Activated CD4-positive, alpha-beta T cell treated with anti-CD3 and anti-CD28 coated beads, Interleukin-2, amount 50 U/mL, for 4 hours (primary cell): ENCODE results near the gene SLC49A4.

ENCODE experiments used
- DNase-seq, 2 experiments: peaks; one replicate each; pipeline ENCODE4 v3.0.0-alpha.2; 2020

SLC49A4 gene

GRCh38 chr3:122787872-122788271, 7.0 kb upstream of the SLC49A4 start:
- DNase-seq, result no peak

DNA sequence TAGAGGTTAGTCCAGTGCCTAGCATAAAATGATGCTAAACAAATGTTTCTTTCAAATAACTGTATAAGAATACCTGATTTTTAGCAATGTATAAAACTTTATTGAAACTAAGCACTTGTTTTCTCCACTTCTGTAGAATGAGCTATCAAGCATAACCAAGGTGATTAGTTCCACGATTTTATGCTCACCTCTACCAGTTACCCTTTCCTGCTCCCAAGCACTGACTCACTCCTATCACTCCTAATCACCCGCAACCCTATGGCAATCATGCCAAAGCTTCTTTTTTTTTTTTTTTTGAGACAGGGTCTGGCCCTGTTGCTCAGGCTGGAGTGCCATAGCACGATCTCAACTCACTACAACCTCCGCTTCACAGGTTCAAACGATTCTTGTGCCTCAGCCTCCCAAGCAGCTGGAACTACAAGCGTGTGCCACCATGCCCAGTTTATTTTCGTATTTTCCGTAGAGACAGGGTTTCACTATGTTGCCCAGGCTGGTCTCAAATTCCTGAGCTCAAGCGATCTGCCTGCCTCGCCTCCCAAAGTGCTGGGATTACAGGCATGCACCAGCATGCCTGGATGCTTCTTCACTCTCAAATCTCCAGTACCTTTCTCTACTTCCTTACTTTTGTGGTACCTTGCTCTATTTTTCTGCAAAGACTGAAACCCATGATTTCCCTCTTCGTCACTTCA, 5.1 kb upstream of the SLC49A4 start:
- DNase-seq, result no peak

GRCh38 chr3:122793568-122794416, 1.1 kb upstream of the SLC49A4 start, which contains the start of gene HSPBAP1:
Gene HSPBAP1, minus strand, starts transcription at chr3:122793831. Its CDS starts 151 bp downstream, at chr3:122793680.
- DNase-seq, result peak; percentile 82 to 87

DNA sequence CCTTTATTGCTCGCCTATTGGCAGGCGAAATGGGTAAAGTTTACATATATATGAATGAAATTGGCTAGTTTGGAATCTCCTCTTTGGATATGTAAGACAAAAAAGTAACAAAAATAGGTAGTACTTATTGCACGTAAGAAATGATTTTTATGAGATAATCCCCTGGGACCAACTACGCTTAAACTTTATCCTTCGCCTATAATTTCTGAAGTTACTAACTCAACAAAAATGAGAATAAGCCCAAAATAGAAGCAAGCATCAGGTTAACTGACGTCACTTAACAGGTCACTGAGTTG, 438 bp upstream of the SLC49A4 start:
- DNase-seq, result no peak

DNA sequence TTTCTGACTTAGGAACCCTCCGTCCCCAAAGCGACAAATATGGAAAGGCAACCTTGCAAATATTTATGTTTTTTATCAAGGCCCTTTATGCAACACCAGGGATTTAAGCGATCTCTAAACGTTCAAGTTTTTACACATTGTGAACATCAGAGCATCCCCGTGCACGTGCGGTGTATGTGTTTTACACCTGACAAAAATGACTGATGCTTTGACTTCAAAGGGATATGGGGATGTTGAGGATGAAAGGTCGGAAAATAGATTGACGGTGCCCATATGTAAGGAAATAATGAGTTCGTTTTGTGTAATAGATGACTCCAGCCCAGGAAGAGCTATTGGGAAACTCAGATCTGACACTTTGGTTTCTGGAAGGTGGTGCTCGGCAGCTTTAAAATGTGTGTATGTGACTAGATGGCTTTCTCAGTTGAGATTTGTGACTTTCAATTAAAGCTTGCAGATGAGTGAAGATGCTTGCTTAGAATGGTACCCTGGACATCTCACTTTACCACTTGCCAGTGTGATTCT, 866 bp downstream of the SLC49A4 start:
- DNase-seq, result no peak

GRCh38 chr3:122797291-122797690, 2.4 kb downstream of the SLC49A4 start:
- DNase-seq, result no peak

GRCh38 chr3:122799322-122799721, 4.5 kb downstream of the SLC49A4 start:
- DNase-seq, result no peak

DNA sequence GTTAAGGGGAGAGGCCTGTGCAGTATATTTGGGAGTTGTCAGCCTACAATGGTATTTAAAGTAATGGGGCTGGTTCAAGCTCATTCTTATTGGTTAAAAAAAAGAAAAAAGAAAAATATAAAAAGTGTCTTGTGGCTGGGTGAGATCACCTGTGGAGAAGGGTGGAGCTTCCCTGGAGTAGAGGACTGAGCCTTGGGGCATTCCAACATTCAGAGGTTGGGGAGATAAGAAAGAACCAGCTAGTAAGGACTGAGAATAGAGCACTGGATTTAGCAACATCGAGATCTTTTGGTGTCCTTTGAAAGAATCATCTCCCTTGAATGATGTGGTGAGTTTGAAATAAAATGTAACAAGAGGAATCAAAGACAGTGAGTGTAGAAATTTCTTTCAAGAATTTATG, 5.2 kb downstream of the SLC49A4 start:
- no peak for DNase-seq

DNA sequence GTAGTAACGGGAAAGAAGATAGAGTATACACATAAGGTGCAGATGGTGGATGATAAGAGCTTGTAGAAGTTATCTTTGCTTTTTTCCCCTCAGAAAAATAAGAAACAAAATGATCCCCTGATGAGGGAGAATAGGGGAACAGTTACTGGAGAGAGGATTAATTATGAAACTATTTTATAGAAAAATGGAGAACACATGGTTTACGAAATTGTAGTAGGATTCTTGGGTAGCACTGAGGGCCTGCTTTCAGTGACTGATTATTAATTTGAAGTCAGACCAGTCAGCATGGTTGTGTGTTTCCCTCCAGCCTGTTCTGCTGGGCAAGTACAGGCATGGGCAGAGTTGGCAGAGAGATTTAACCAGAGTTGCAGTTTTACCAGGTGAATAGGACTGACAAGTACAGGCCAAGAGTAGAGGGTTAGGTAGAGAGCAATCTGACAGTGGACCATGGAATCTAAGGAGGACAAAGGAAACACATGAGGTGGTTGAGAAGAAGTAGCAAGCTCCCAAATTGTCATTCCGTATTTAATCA, 5.9 kb downstream of the SLC49A4 start:
- no peak for DNase-seq

- DNase-seq, result no peak
Observed at GRCh38 chr3:122802323-122802722, 7.5 kb downstream of the SLC49A4 start.

DNA sequence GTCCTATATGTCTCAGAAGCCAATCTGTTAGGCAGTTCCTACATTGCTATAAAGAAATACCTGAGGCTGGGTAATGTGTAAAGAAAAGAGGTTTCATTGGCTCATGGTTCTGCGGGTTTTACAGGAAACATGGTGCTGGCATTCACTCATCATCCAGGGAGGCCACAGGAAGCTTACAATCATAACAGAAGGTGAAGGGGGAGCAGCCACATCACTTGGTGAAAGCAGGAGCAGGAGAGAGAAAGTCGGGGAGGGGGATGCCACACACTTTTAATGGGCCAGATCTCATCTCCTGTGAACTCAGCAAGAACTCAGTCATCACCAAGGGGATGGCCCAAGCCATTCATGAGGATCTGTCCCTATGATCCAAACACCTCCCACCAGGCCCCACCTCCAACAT, 9.1 kb downstream of the SLC49A4 start:
- no peak for DNase-seq

- no peak for DNase-seq
Observed at GRCh38 chr3:122810734-122811133, 15.9 kb downstream of the SLC49A4 start.

DNA sequence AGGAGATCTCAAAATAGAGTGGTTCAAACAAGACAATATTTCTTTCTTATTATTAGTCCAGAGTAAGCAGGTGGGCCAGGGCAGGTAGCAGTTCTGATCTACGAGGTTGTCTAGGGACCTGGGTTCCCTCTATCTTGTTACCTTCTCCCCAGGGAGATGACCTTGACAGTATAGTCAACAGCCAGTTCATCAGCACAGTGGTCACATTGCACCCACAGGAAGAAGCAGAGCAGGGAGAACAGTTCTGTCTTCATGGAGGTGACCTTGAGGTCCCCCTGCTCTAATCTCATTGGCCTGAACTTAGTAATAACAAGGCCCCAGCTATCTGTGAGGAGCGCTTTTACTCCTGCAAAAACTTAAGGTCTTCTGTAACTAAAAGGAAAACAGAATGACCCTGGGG, 21.7 kb downstream of the SLC49A4 start:
- no peak for DNase-seq

DNA sequence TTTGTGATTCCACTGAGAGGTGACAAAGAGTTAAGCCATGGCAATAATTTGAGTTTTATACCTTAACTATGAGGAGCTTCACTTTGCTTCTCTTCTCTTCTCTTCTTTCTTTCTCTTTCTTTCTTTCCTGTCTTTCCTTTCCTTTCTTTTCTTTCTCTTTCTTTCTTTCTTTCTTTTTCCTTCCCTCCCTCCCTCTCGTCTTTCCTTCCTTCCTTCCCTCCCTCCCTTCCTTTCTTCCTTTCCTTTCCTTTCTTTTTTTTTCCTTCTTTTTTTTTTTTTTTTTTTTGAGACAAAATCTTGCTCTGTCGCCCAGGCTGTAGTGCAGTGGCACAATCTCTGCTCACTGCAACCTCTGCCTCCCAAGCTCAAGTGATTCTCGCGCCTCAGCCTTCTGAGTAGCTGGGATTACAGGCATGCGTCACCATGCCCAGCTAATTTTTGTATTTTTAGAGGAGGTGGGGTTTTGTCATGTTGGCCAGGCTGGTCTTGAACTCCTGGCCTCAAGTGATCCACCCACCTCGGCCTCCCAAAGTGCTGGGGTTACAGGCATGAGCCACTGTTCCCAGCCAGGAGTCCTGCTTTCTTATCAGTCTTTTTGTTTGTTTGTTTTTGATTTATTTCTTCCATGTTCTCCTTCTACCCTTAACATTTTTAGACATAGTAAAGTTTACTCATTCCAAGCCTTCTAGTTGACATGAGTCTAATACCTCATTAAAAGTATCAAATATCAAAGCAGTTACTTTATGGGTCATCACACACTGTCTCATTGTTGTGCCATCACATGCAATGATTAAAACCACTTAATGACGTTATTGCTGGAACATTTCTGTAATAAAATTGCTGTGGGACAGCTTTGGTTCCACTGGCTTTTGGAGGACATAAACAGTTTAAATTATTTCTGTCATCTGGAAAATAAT, 29.9 kb downstream of the SLC49A4 start:
- no peak for DNase-seq

DNA sequence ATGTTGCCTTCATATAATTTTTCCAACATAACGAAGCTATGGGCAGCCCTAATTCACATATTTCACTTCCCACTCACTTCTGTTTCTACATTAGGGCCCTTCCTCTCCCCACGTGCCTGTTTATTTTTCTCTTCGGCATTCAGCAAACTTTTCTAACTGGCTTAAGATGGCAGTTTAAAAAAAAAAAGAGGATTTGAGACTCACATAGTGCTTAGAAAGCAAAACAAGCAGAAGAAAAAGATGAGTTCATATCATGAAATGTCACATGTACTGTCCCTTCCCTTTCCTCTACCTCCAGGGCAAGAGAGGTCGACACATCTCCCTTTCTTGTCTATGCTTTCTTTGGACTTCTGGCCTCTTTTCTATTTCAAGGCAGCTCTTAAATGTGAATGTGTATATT, 30.6 kb downstream of the SLC49A4 start:
- DNase-seq, result no peak

DNA sequence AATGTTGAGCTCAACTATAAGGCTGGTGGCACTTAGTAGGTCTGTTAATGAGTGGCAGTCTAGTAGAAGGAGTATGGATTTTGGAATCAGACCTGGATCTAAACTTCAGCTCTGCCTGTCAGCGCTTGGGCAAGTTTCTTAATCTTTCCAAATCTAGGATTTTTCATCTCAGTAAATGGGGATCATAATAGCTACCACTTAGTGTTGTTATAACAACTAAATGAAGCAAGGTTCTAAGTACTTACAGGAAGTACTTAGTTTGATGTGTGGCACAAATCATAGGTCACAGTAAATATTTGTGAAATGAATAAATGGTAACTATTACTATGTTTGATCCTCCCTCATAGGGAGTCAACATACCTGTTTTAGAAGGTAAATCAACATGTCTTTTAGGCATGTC, 31.4 kb downstream of the SLC49A4 start:
- no peak for DNase-seq

DNA sequence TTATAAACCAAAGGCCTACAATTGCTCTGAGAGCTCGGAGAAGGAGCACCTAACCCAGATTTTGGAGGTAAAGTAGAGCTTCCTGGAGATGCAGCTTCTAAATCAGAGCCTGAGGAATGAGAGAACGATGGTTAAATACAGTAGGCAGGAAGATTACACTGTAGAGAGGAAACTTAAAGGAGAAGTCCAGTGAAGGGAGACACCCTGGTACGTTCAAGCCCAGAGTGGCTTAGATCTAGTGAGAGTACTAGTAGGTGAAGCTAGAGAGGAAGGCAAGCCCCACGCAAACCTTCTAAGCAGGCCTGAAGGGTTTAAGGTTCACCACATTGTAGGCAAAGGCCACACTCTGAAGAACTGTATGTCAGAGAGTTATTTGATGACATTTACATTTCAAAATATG, 33.4 kb downstream of the SLC49A4 start:
- DNase-seq, result no peak

- no peak for DNase-seq
Observed at GRCh38 chr3:122835590-122835989, 40.7 kb downstream of the SLC49A4 start.

DNA sequence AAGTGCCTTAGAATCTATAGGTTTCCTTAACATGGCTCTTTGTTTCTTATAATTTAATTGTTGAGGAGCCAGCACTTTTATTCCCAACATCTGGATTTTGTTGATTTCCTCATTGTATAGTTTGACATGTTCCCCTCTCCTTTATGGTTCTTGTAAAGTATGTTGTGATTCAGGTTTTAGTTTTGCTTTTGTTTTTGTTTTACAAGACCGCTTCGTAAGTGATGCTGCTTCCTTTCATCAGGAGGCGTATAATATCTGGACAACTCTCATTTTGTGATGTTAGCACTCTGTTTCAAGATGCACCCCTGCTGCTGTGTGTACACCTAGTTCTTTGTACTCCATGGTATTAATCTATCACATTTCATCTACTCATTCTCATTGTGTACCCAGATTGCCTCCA, 48.7 kb downstream of the SLC49A4 start:
- DNase-seq, result no peak

- no peak for DNase-seq
Observed at GRCh38 chr3:122857019-122857418, 62.1 kb downstream of the SLC49A4 start.

- no peak for DNase-seq
Observed at GRCh38 chr3:122858373-122858772, 63.5 kb downstream of the SLC49A4 start.

DNA sequence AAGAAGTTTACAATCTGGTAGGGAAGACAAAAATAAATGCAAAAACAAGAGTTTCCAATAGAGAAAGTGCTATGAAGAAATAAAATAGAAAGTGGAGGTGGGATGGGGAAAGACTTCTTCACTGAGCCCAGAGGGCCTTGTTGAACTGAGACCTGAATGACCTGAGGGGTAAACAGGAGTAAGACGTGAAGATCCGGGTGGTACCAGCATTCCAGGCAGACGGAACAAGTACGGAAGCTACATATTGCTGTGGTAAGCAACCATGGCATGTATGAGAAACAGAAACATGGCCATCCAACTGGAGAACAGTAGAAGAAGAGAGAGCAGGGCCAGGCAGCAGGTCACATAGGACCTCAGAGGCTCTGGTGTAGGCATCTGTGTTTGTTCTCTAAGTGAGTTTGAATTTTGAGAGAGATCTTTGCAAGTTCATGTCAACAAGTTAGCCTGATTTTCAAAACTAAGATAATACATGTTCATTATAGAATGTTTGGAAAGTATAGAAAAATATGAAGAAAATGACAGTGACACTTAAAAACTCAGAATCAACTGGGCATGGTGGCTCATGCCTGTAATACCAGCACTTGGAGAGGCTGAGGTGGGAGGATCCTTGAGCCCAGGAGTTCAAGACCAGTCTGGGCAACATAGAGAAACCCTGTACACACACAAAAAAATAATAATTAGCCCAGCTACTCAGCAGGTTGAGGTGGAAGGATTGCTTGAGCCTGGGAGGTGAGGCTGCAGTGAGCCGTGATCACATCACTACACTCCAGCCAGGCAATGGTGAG, 64.3 kb downstream of the SLC49A4 start:
- DNase-seq, result no peak
